B cell (primary cell): ENCODE measurements around the gene ARHGEF7. TPM values are rescaled to one million over a fixed set of nuclear protein-coding genes. Genes with fewer than 3 reads are reported as not detected.

Experiments used
- ATAC-seq: fragments of 200-7000 bp; cut with Tn5 transposase; one replicate; pipeline ENCODE4 v1.10.0; 2021; ENCODE audit warnings: low read depth, mild to moderate bottlenecking, moderate number of reproducible peaks, moderate library complexity
- CTCF ChIA-PET: fragments of 350-600 bp; sonication (Branson Sonifier 250); formaldehyde crosslinking; loops from one replicate; lab custom pipeline; 2021; ENCODE audit warnings: antibody characterized with exemption, inconsistent platforms; lab: Charles Lee
- POLR2A ChIA-PET: fragments of 350-600 bp; sonication (Branson Sonifier 250); formaldehyde crosslinking; loops from one replicate; lab custom pipeline; 2021; ENCODE audit warnings: antibody characterized with exemption; lab: Charles Lee
- DNase-seq: peaks from one replicate; pipeline ENCODE4 v3.0.0; 2013
- H2AFZ ChIP-seq: 2 replicates; pipeline ENCODE4 v1.6.1; 2012; ENCODE audit warnings: mild to moderate bottlenecking, low read depth, low read length; ENCODE audit not compliant: insufficient read depth, poor library complexity, severe bottlenecking
- H3K27ac ChIP-seq, 2 donors: 1 replicate in 1 of 2; 2 replicates in 1 of 2; pipeline ENCODE4 v1.5.1; 2012 to 2013; ENCODE audit warnings: low read length in 2 of 2, mild to moderate bottlenecking in 2 of 2, moderate library complexity in 1 of 2
- H3K27me3 ChIP-seq, 4 experiments: fragments of 200-600 bp in 1 of 4; sonication (generic) in 1 of 4; replicated peaks in 1 of 4; 1 replicate in 2 of 4; 2 replicates in 2 of 4; pipeline versions ENCODE4 v1.6.1 to v1.7.0; 2013 to 2016; ENCODE audit warnings: low read length in 3 of 4, mild to moderate bottlenecking in 2 of 4, mixed read lengths in 1 of 4, moderate library complexity in 1 of 4; ENCODE audit not compliant: insufficient read depth in 4 of 4, control insufficient read depth in 3 of 4; ENCODE audit errors: control extremely low read depth in 1 of 4
- H3K36me3 ChIP-seq, 2 experiments: replicated peaks in 1 of 2; 1 replicate in 1 of 2; 2 replicates in 1 of 2; pipeline versions ENCODE4 v1.6.1 to v1.7.1; 2013; ENCODE audit warnings: low read length in 1 of 2; ENCODE audit not compliant: insufficient read depth in 2 of 2, control insufficient read depth in 1 of 2; ENCODE audit errors: control extremely low read depth in 1 of 2, extremely low read depth in 1 of 2
- H3K4me1 ChIP-seq, 2 donors: fragments of 200-600 bp in 1 of 2; sonication (generic) in 1 of 2; 1 replicate in 1 of 2; 2 replicates in 1 of 2; pipeline versions ENCODE4 v1.5.1 to v1.6.1; 2013 to 2017; ENCODE audit warnings: low read length in 2 of 2; ENCODE audit not compliant: control insufficient read depth in 2 of 2, insufficient read depth in 2 of 2
- H3K4me2 ChIP-seq: replicated peaks from 2 replicates; pipeline ENCODE3; 2012; ENCODE audit warnings: mild to moderate bottlenecking, low read depth, low read length; ENCODE audit not compliant: poor library complexity, severe bottlenecking
- H3K4me3 ChIP-seq, 5 experiments: fragments of 200-600 bp in 1 of 5; sonication (generic) in 1 of 5; 1 replicate in 3 of 5; 2 replicates in 2 of 5; pipeline versions ENCODE4 v1.5.1 to v1.7.0; 2011 to 2016; ENCODE audit warnings: low read length in 4 of 5, mild to moderate bottlenecking in 4 of 5, low read depth in 2 of 5, control low read depth in 1 of 5, moderate library complexity in 1 of 5; ENCODE audit not compliant: insufficient read depth in 1 of 5; ENCODE audit errors: control extremely low read depth in 1 of 5, extremely low read depth in 1 of 5
- H3K79me2 ChIP-seq: fragments of 200-600 bp; sonication (generic); one replicate; pipeline ENCODE4 v1.6.0; 2016; ENCODE audit warnings: low read length; ENCODE audit not compliant: control insufficient read depth, insufficient read depth
- H3K9ac ChIP-seq: fragments of 200-600 bp; sonication (generic); 2 replicates; pipeline ENCODE4 v1.6.1; 2017; ENCODE audit warnings: mild to moderate bottlenecking, low read length, moderate library complexity
- H3K9me3 ChIP-seq, 3 donors: one replicate each; pipeline versions ENCODE4 v1.6.1 to v1.7.1; 2013; ENCODE audit warnings: low read length in 2 of 3; ENCODE audit not compliant: control insufficient read depth in 2 of 3, insufficient read depth in 1 of 3; ENCODE audit errors: control extremely low read depth in 1 of 3
- H4K20me1 ChIP-seq: 2 replicates; pipeline ENCODE4 v1.6.0; 2012; ENCODE audit warnings: mild to moderate bottlenecking, low read length; ENCODE audit not compliant: insufficient read depth, control insufficient read depth, poor library complexity, severe bottlenecking
- H3K27ac Mint-ChIP-seq: one replicate; pipeline ENCODE4 v1.8.0; 2021; ENCODE audit warnings: mixed read lengths
- H3K27me3 Mint-ChIP-seq: one replicate; pipeline ENCODE4 v1.8.0; 2021; ENCODE audit warnings: mixed read lengths
- H3K4me1 Mint-ChIP-seq: one replicate; pipeline ENCODE4 v1.8.0; 2021; ENCODE audit warnings: mixed read lengths
- H3K4me3 Mint-ChIP-seq: one replicate; pipeline ENCODE4 v1.8.0; 2021; ENCODE audit warnings: mixed read lengths
- H3K9me3 Mint-ChIP-seq: one replicate; pipeline ENCODE4 v1.8.0; 2022; ENCODE audit warnings: mixed read lengths; ENCODE audit not compliant: insufficient read depth
- EZH2 ChIP-seq: IDR thresholded peaks from 2 replicates; pipeline ENCODE4 v1.6.1; 2012; ENCODE audit warnings: borderline replicate concordance, low read depth, mild to moderate bottlenecking, moderate library complexity, low read length; ENCODE audit not compliant: insufficient read depth, poor library complexity, severe bottlenecking
- WGBS: methylation state at CpG from one replicate; pipeline ENCODE4 v1.1.5; 2013; ENCODE audit warnings: missing lambda C conversion rate; ENCODE audit not compliant: insufficient coverage; 5-methylcytosine and 5-hydroxymethylcytosine counted together
- intact Hi-C: fragments of 100-400 bp; cut with micrococcal nuclease; formaldehyde crosslinking; loops from one replicate; pipeline ENCODE4 v1.10.0; 2022
- polyA plus RNA-seq: library from polyadenylated mRNA; depleted of rRNA; stranded (reverse); fragments of >200 nt; gene quantifications from 2 replicates; pipeline ENCODE4 v1.2.3, GENCODE V29; 2012
- total RNA-seq, 2 donors: library from RNA; stranded (reverse); fragments of 120-200 nt in 1 of 2; gene quantifications; 1 replicate in 1 of 2; 2 replicates in 1 of 2; pipeline versions ENCODE4 v1.2.3 to v1.2.4, GENCODE V29; 2013 to 2022
- TF ChIP-seq, protein P1 (sequence below): fragments of 200-600 bp; IDR thresholded peaks from one replicate; pipeline ENCODE4 v1.8.0; 2022; ENCODE audit warnings: antibody characterized with exemption, mild to moderate bottlenecking

The ARHGEF7 gene
- total and polyA plus RNA-seq, 2 donors (not counting 1 experiment from before 2014, with no cell fraction given): 62.3 to 125 TPM

DNA sequence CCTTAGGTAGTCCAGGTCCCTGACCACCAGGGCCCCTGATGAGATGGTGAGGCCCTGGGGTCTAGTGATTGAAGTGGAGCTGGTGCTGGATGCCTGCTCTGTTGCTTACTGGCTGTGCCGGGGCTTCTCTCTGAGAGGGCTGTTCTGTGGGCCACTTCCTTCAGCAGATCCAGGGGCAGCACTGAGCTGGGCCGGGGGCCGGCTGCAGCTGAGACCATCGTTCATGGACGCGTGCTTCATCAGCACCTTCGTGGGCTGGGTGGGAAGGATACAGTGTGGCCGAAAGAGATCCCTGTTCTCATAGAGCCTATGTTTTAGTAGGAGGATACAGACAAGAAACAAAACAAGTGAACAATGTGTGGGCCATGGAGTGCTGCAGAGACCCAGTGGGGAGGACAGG lies 172.1 kb downstream of the ARHGEF7 start:
- Histone ChIP-seq H4K20me1 (peaks cover 23% of the 10 kb centered on the region), H3K4me2 (no peak overlapping the region), H3K9ac (no peak overlapping the region), H3K9me3 (no peaks in the 10 kb centered on the region), H3K4me1 (no peaks in the 10 kb centered on the region), H3K79me2 (no peaks in the 10 kb centered on the region), H3K4me3 (no peak overlapping the region), H3K27me3 (no peaks in the 10 kb centered on the region), H3K36me3 (peaks cover 9 to 94% of the 10 kb centered on the region in 2 experiments), H3K27ac (no peak overlapping the region), H2AFZ (no peak overlapping the region)
- H3K9me3 Mint-ChIP-seq: no peaks in the 10 kb centered on the region
- no peaks in the 10 kb centered on the region for H3K4me1 Mint-ChIP-seq
- no peak overlapping the region for H3K27ac Mint-ChIP-seq
- POLR2A ChIA-PET: no interaction called here
- WGBS: 96% methylated on average over 8 of the region's 8 CpGs
- no peak overlapping the region for H3K4me3 Mint-ChIP-seq
- CTCF ChIA-PET: no interaction called here
- ATAC-seq (no peak), DNase-seq (no peak)
- intact Hi-C loops: no loop called here
- H3K27me3 Mint-ChIP-seq: no peaks in the 10 kb centered on the region
- no peak for TF ChIP-seq EZH2
- TF ChIP-seq, protein P1, sequence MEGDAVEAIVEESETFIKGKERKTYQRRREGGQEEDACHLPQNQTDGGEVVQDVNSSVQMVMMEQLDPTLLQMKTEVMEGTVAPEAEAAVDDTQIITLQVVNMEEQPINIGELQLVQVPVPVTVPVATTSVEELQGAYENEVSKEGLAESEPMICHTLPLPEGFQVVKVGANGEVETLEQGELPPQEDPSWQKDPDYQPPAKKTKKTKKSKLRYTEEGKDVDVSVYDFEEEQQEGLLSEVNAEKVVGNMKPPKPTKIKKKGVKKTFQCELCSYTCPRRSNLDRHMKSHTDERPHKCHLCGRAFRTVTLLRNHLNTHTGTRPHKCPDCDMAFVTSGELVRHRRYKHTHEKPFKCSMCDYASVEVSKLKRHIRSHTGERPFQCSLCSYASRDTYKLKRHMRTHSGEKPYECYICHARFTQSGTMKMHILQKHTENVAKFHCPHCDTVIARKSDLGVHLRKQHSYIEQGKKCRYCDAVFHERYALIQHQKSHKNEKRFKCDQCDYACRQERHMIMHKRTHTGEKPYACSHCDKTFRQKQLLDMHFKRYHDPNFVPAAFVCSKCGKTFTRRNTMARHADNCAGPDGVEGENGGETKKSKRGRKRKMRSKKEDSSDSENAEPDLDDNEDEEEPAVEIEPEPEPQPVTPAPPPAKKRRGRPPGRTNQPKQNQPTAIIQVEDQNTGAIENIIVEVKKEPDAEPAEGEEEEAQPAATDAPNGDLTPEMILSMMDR: no peak

DNA sequence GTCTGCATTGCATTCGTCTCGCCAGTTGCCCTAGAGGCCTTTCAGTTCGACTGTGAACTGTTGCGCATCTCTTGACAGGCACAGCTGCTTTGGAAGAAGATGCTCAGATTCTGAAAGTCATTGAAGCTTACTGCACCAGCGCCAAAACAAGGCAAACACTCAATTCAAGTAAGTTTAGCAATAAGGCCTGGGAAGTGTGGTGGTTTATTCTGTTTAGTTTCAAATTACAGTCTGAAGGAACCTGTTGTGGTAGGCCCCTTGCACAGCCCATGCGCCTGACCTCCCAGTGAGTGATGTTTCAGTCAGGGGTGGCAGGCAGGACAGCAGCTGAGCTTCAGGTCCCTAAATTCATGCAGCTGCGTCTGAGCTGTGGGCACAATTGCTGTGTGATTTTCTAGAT lies 173.2 kb downstream of the ARHGEF7 start:
- Histone ChIP-seq H3K4me2 (no peak overlapping the region), H3K27me3 (no peaks in the 10 kb centered on the region), H3K36me3 (peaks cover 7 to 93% of the 10 kb centered on the region in 2 experiments), H2AFZ (no peak overlapping the region), H3K4me3 (no peak overlapping the region), H3K27ac (no peak overlapping the region), H3K79me2 (no peaks in the 10 kb centered on the region), H4K20me1 (peaks cover 23% of the 10 kb centered on the region), H3K9ac (no peak overlapping the region), H3K9me3 (no peaks in the 10 kb centered on the region), H3K4me1 (no peaks in the 10 kb centered on the region)
- H3K9me3 Mint-ChIP-seq: no peaks in the 10 kb centered on the region
- ATAC-seq (no peak), DNase-seq (no peak)
- no peak overlapping the region for H3K27ac Mint-ChIP-seq
- intact Hi-C loops: no loop called here
- ChIA-PET POLR2A (no interaction called here), CTCF (no interaction called here)
- no peaks in the 10 kb centered on the region for H3K4me1 Mint-ChIP-seq
- H3K27me3 Mint-ChIP-seq: no peaks in the 10 kb centered on the region
- WGBS: 98% methylated on average over 6 of the region's 7 CpGs
- no peak for TF ChIP-seq EZH2
- TF ChIP-seq, protein P1: no peak
- H3K4me3 Mint-ChIP-seq: no peak overlapping the region
